ENCODE measurements around the gene BANP. TPM values are rescaled to one million over a fixed set of nuclear protein-coding genes. Genes with fewer than 3 reads are reported as not detected.

Gene BANP
- total RNA-seq, 1 experiment from 2014 or later: 49.6 TPM

DNA sequence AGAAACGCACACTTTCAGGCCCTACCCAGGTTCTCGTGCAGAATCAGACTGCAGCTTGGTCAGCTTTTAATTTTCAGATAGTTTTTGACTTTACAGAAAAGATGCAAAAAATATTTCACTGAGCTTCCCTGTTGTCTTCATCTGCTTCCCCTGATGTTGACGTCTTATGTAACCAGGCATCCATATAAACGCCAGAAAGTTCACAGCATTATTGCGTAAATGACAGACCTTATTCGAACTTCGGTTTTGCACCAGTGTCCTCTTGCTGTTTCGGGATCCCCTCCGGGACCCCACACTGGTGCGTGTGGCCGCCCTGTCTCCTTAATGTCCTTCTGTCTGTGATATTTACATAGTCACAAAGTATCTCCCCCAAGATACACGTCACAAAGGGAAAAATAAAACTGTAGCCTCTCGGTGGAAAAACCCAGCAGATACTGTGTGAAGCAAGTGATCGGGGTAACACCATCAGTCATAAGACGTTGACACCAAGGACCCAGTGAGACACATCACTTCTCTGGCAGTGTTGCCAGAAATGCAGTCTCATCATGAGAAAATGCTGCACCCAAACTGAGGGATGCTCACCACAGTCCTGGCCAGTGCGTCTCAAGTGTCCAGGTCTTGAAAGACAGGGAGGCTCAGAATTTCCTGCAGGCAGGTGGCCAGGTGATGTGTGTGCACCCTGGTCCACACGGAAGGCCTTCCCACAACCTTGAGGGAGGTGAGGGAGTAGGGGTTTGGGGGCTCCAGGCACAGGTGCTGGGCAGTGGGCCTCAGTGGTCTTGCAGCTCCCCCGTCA is 4.3 kb downstream of the BANP start:
- intact Hi-C loops (cut with micrococcal nuclease; ENCODE audit: unreplicated experiment): no loop called here
- Mint-ChIP-seq H3K4me3 (ENCODE audit: low read depth, unreplicated experiment) (no peak overlapping the region), H3K27ac (ENCODE audit: unreplicated experiment) (no peak overlapping the region), H3K4me1 (ENCODE audit: low read depth, unreplicated experiment) (peaks cover 23% of the 10 kb centered on the region), H3K9me3 (ENCODE audit: low read depth, unreplicated experiment) (no peaks in the 10 kb centered on the region), H3K27me3 (ENCODE audit: unreplicated experiment) (no peaks in the 10 kb centered on the region), H3K36me3 (ENCODE audit: insufficient read depth, unreplicated experiment) (peaks cover 33% of the 10 kb centered on the region)
- no TSS peak for BruUV-seq (replicated peaks)
- TF ChIP-seq, protein P1, sequence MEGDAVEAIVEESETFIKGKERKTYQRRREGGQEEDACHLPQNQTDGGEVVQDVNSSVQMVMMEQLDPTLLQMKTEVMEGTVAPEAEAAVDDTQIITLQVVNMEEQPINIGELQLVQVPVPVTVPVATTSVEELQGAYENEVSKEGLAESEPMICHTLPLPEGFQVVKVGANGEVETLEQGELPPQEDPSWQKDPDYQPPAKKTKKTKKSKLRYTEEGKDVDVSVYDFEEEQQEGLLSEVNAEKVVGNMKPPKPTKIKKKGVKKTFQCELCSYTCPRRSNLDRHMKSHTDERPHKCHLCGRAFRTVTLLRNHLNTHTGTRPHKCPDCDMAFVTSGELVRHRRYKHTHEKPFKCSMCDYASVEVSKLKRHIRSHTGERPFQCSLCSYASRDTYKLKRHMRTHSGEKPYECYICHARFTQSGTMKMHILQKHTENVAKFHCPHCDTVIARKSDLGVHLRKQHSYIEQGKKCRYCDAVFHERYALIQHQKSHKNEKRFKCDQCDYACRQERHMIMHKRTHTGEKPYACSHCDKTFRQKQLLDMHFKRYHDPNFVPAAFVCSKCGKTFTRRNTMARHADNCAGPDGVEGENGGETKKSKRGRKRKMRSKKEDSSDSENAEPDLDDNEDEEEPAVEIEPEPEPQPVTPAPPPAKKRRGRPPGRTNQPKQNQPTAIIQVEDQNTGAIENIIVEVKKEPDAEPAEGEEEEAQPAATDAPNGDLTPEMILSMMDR (IDR thresholded peaks at IDR 0.05; ENCODE audit: unreplicated experiment): no peak
- no peak for DNase-seq
- CTCF ChIA-PET: no interaction called here

- TF ChIP-seq, protein P1 (IDR thresholded peaks at IDR 0.05; ENCODE audit: unreplicated experiment): no peak
- no peak overlapping the region for H3K4me3 Mint-ChIP-seq (ENCODE audit: low read depth, unreplicated experiment)
Observed at GRCh38 chr16:87956098-87956364, 4.8 kb downstream of the BANP start.

DNA sequence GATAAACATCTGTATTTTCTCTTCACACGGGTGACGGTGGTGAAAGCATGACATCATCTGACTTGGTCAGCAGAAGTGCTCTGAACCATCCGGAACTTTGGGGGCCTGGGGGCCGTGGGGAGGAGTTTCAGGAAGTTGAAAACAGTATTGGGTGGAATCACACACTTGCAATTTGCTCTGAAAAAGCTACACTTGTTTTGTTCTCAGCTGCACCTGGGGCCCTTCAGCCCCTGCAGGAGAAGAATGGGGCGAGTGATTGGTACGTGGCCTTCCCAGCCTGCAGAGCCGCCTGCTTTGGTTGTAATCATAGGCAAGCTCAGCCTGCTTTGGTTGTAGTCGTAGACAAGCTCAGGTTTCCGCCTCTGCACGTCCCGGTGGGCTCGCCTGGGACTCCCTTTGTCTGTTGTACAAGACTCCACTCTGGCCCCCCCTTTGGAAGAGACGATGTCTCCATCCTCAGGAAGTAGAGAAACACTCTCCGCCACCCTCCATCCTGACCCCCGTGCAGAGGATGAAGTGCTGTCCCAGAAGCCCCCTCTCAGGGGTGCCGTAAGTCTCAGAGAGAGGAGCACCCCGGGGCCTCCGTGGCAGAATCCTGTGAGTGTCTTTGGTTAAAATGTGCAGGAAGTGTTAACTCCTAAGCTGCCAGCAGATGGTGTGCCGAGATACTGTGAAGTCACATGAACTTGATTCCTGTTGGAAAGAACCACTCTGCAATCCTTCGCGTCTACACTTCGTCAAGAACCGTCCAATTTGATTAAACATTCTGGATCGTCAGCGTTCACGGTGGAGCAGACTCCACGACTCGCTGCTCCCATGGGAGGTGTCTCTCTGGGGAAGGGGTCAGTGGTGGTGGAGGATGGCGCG is 5.4 kb downstream of the BANP start:
- Mint-ChIP-seq H3K4me1 (ENCODE audit: low read depth, unreplicated experiment) (peaks cover 23% of the 10 kb centered on the region), H3K9me3 (ENCODE audit: low read depth, unreplicated experiment) (no peaks in the 10 kb centered on the region), H3K4me3 (ENCODE audit: low read depth, unreplicated experiment) (no peak overlapping the region), H3K27me3 (ENCODE audit: unreplicated experiment) (no peaks in the 10 kb centered on the region), H3K36me3 (ENCODE audit: insufficient read depth, unreplicated experiment) (peaks cover 22% of the 10 kb centered on the region), H3K27ac (ENCODE audit: unreplicated experiment) (no peak overlapping the region)
- CTCF ChIA-PET: no interaction called here
- TF ChIP-seq, protein P1 (IDR thresholded peaks at IDR 0.05; ENCODE audit: unreplicated experiment): no peak
- no peak for DNase-seq
- intact Hi-C loops (cut with micrococcal nuclease; ENCODE audit: unreplicated experiment): no loop called here
- BruUV-seq (replicated peaks): no TSS peak

More at GRCh38 chr16:87956098-87956364, 4.8 kb downstream of the BANP start:
- DNase-seq: no peak
- H3K36me3 Mint-ChIP-seq (ENCODE audit: insufficient read depth, unreplicated experiment): peaks cover 28% of the 10 kb centered on the region
- BruUV-seq (replicated peaks): no TSS peak
- no peak overlapping the region for H3K27ac Mint-ChIP-seq (ENCODE audit: unreplicated experiment)
- no peaks in the 10 kb centered on the region for H3K27me3 Mint-ChIP-seq (ENCODE audit: unreplicated experiment)
- intact Hi-C loops (cut with micrococcal nuclease; ENCODE audit: unreplicated experiment): no loop called here
- CTCF ChIA-PET: no interaction called here
- H3K9me3 Mint-ChIP-seq (ENCODE audit: low read depth, unreplicated experiment): no peaks in the 10 kb centered on the region
- H3K4me1 Mint-ChIP-seq (ENCODE audit: low read depth, unreplicated experiment): peaks cover 23% of the 10 kb centered on the region

- peaks cover 16% of the 10 kb centered on the region for H3K4me1 Mint-ChIP-seq (ENCODE audit: low read depth, unreplicated experiment)
- no peaks in the 10 kb centered on the region for H3K27me3 Mint-ChIP-seq (ENCODE audit: unreplicated experiment)
- H3K27ac Mint-ChIP-seq (ENCODE audit: unreplicated experiment): no peak overlapping the region
- no TSS peak for BruUV-seq (replicated peaks)
- intact Hi-C loops (cut with micrococcal nuclease; ENCODE audit: unreplicated experiment): no loop called here
- no peaks in the 10 kb centered on the region for H3K9me3 Mint-ChIP-seq (ENCODE audit: low read depth, unreplicated experiment)
- CTCF ChIA-PET: no interaction called here
- no peak overlapping the region for H3K4me3 Mint-ChIP-seq (ENCODE audit: low read depth, unreplicated experiment)
- H3K36me3 Mint-ChIP-seq (ENCODE audit: insufficient read depth, unreplicated experiment): peaks cover 13% of the 10 kb centered on the region
- TF ChIP-seq, protein P1 (IDR thresholded peaks at IDR 0.05; ENCODE audit: unreplicated experiment): no peak
- DNase-seq: no peak
Observed at GRCh38 chr16:87957296-87958094, 6.3 kb downstream of the BANP start.

Data from Calu3 (cell line).